A549 (cell line): ENCODE measurements around the gene FREM1. TPM values are rescaled to one million over a fixed set of nuclear protein-coding genes. Genes with fewer than 3 reads are reported as not detected.

Experiments
- ATAC-seq, 2 experiments: fragments of 200-7000 bp in 1 of 2; fragments of >200 bp in 1 of 2; cut with Nextera tagmentation in 1 of 2; cut with Tn5 transposase in 1 of 2; 3 replicates each; pipeline versions ENCODE4 v1.8.0 to v1.9.1; 2018 to 2020; ENCODE audit warnings: mild to moderate bottlenecking in 1 of 2, moderate library complexity in 1 of 2
- CTCF ChIA-PET: fragments of 300-600 bp; sonication (Branson Sonifier 250); formaldehyde crosslinking; extraction: SDS; loops from one replicate; lab custom pipeline; 2021; ENCODE audit warnings: antibody characterized with exemption, inconsistent platforms; lab: Yijun Ruan, JAX
- POLR2A ChIA-PET: fragments of 350-600 bp; formaldehyde crosslinking; extraction: SDS; loops from one replicate; lab custom pipeline; 2021; ENCODE audit warnings: antibody characterized with exemption, inconsistent platforms; lab: Yijun Ruan, JAX
- DNase-seq, 2 experiments: peaks; one replicate each; pipeline versions ENCODE4 v3.0.0 to v3.0.0-alpha.2; 2011 to 2016; ENCODE audit warnings: low read depth in 1 of 2, low spot score in 1 of 2
- FAIRE-seq: peaks from 2 replicates; lab custom pipeline; 2011; peaks lifted over from hg19 to GRCh38; lab: Jason Lieb, UNC
- H3K27ac ChIP-seq, 2 experiments: fragments of >200 bp; sonication (Bioruptor Twin); formaldehyde crosslinking; 3 replicates each; pipeline ENCODE4 v1.5.1; 2016 to 2017
- H3K4me1 ChIP-seq: fragments of >200 bp; sonication (Bioruptor Twin); formaldehyde crosslinking; 3 replicates; pipeline ENCODE4 v1.6.1; 2016
- H3K4me2 ChIP-seq: fragments of >200 bp; sonication (Bioruptor Twin); formaldehyde crosslinking; 3 replicates; pipeline ENCODE4 v1.6.1; 2016
- H3K4me3 ChIP-seq: fragments of >200 bp; sonication (Bioruptor Twin); formaldehyde crosslinking; 3 replicates; pipeline ENCODE4 v1.5.1; 2016
- H3K9me3 ChIP-seq: fragments of >200 bp; sonication (Bioruptor Twin); formaldehyde crosslinking; 3 replicates; pipeline ENCODE4 v1.6.1; 2016
- BHLHE40 ChIP-seq: IDR thresholded peaks from 2 replicates; pipeline ENCODE4 v1.6.1; 2012; ENCODE audit warnings: low read depth, low read length, inconsistent platforms
- CEBPB ChIP-seq, 2 experiments: fragments of >200 bp in 1 of 2; sonication (Bioruptor Twin) in 1 of 2; formaldehyde crosslinking in 1 of 2; IDR thresholded peaks; 2 replicates each; pipeline ENCODE4 v1.6.1; 2012 to 2016
- CHD4 ChIP-seq: fragments of 200-600 bp; sonication (generic); IDR thresholded peaks from 2 replicates; pipeline ENCODE4 v1.6.1; 2016; ENCODE audit warnings: antibody characterized with exemption, mild to moderate bottlenecking, borderline replicate concordance
- FOSB ChIP-seq: fragments of 250-450 bp; sonication (Bioruptor Pico); IDR thresholded peaks from 2 replicates; pipeline ENCODE4 v1.5.0; 2020; ENCODE audit warnings: mild to moderate bottlenecking, moderate library complexity
- GATA3 ChIP-seq: IDR thresholded peaks from 2 replicates; pipeline ENCODE4 v1.6.1; 2012; ENCODE audit warnings: borderline replicate concordance
- HDAC2 ChIP-seq: fragments of 200-600 bp; sonication (generic); IDR thresholded peaks from 2 replicates; pipeline ENCODE4 v1.6.1; 2016
- HEYL ChIP-seq: fragments of 250-450 bp; sonication (Bioruptor Pico); IDR thresholded peaks from 2 replicates; pipeline ENCODE4 v1.8.0; 2021; ENCODE audit warnings: mild to moderate bottlenecking, moderate library complexity
- HOXA7 ChIP-seq: fragments of 250-450 bp; sonication (Bioruptor Pico); IDR thresholded peaks from 2 replicates; pipeline ENCODE4 v1.5.0; 2020; ENCODE audit warnings: mild to moderate bottlenecking, moderate library complexity
- HOXB13 ChIP-seq: fragments of 250-450 bp; sonication (Bioruptor Pico); IDR thresholded peaks from 2 replicates; pipeline ENCODE4 v1.5.0; 2020; ENCODE audit warnings: low read depth, mild to moderate bottlenecking, moderate library complexity
- MAFK ChIP-seq: fragments of 450-650 bp; IDR thresholded peaks from 2 replicates; pipeline ENCODE4 v1.6.1; 2014; ENCODE audit not compliant: partially characterized antibody
- MYC ChIP-seq: IDR thresholded peaks from 2 replicates; pipeline ENCODE4 v1.6.1; 2012; ENCODE audit warnings: mild to moderate bottlenecking, inconsistent platforms, low read length, improper control_type of control experiment, borderline replicate concordance
- NFE2L2 ChIP-seq: fragments of 150-350 bp; conservative IDR thresholded peaks from 2 replicates; pipeline ENCODE4 v1.6.1; 2014; ENCODE audit warnings: low read length
- PHF8 ChIP-seq: fragments of 200-600 bp; sonication (generic); IDR thresholded peaks from 2 replicates; pipeline ENCODE4 v1.6.1; 2016; ENCODE audit warnings: low read depth, mild to moderate bottlenecking, antibody characterized with exemption, moderate library complexity, borderline replicate concordance
- POLR2AphosphoS2 ChIP-seq: conservative IDR thresholded peaks from 2 replicates; pipeline ENCODE4 v1.6.1; 2012; ENCODE audit warnings: low read length, improper control_type of control experiment, inconsistent platforms
- RARB ChIP-seq: fragments of 250-450 bp; sonication (Bioruptor Pico); IDR thresholded peaks from 2 replicates; pipeline ENCODE4 v1.8.0; 2021; ENCODE audit warnings: mild to moderate bottlenecking, moderate library complexity
- RCOR1 ChIP-seq: fragments of 150-350 bp; IDR thresholded peaks from 2 replicates; pipeline ENCODE4 v1.6.1; 2014; ENCODE audit warnings: antibody characterized with exemption, low read length, low read depth
- RNF2 ChIP-seq: fragments of 200-600 bp; sonication (generic); IDR thresholded peaks from 2 replicates; pipeline ENCODE4 v1.6.1; 2016; ENCODE audit warnings: low read depth, mild to moderate bottlenecking, antibody characterized with exemption, moderate library complexity, borderline replicate concordance
- ZFP36 ChIP-seq: fragments of 450-650 bp; IDR thresholded peaks from 2 replicates; pipeline ENCODE4 v1.6.1; 2014; ENCODE audit warnings: borderline replicate concordance; ENCODE audit not compliant: partially characterized antibody
- WGBS: methylation state at CpG from one replicate; pipeline ENCODE4 v1.1.6; 2017; ENCODE audit errors: missing lambda C conversion rate; 5-methylcytosine and 5-hydroxymethylcytosine counted together
- polyA minus RNA-seq: library from RNA; depleted of rRNA, polyadenylated mRNA; stranded (reverse); fragments of >200 nt; gene quantifications from 2 replicates; pipeline ENCODE4 v1.2.3, GENCODE V29; 2011; rRNA and poly(A)+ RNA removed
- polyA plus RNA-seq, 4 experiments: library from polyadenylated mRNA; depleted of rRNA in 3 of 4; stranded (reverse); fragments of >200 nt; fragmentation: RNase III in 1 of 4; extraction: RNeasy Plus Mini Kit Qiagen cat#74134 plus additional on column Dnase treatment in 1 of 4; gene quantifications; 2 replicates in 3 of 4; 3 replicates in 1 of 4; pipeline ENCODE4 v1.2.3, GENCODE V29; 2011 to 2017
- TF ChIP-seq, protein P1 (sequence below): fragments of 250-450 bp; sonication (Bioruptor Pico); IDR thresholded peaks from 2 replicates; pipeline ENCODE4 v1.5.0; 2021; ENCODE audit warnings: mild to moderate bottlenecking, moderate library complexity, borderline replicate concordance
- TF ChIP-seq, protein P2 (sequence below): fragments of 200-600 bp; sonication (generic); IDR thresholded peaks from 2 replicates; pipeline ENCODE4 v1.6.1; 2016; ENCODE audit warnings: antibody characterized with exemption, mild to moderate bottlenecking, moderate library complexity

FREM1 gene, protein sequence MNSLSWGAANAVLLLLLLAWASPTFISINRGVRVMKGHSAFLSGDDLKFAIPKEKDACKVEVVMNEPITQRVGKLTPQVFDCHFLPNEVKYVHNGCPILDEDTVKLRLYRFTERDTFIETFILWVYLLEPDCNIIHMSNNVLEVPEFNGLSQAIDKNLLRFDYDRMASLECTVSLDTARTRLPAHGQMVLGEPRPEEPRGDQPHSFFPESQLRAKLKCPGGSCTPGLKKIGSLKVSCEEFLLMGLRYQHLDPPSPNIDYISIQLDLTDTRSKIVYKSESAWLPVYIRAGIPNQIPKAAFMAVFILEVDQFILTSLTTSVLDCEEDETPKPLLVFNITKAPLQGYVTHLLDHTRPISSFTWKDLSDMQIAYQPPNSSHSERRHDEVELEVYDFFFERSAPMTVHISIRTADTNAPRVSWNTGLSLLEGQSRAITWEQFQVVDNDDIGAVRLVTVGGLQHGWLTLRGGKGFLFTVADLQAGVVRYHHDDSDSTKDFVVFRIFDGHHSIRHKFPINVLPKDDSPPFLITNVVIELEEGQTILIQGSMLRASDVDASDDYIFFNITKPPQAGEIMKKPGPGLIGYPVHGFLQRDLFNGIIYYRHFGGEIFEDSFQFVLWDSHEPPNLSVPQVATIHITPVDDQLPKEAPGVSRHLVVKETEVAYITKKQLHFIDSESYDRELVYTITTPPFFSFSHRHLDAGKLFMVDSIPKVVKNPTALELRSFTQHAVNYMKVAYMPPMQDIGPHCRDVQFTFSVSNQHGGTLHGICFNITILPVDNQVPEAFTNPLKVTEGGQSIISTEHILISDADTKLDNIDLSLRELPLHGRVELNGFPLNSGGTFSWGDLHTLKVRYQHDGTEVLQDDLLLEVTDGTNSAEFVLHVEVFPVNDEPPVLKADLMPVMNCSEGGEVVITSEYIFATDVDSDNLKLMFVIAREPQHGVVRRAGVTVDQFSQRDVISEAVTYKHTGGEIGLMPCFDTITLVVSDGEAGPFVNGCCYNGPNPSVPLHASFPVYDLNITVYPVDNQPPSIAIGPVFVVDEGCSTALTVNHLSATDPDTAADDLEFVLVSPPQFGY (N-terminal part only)
- not detected in 2 replicates for polyA plus RNA-seq (2011; rRNA removed)
- polyA plus RNA-seq (2012; cell fraction: cytosol; rRNA removed) = not detected in 2 replicates
- polyA plus RNA-seq (2012; cell fraction: nucleus; rRNA removed) = not detected in 2 replicates
- polyA plus RNA-seq (2017; fragmentation: RNase III; extraction: RNeasy Plus Mini Kit Qiagen cat#74134 plus additional on column Dnase treatment) = not detected in 3 replicates
- polyA minus RNA-seq = 0.04 TPM in 1 of 2 replicates, not detected in the other

DNA sequence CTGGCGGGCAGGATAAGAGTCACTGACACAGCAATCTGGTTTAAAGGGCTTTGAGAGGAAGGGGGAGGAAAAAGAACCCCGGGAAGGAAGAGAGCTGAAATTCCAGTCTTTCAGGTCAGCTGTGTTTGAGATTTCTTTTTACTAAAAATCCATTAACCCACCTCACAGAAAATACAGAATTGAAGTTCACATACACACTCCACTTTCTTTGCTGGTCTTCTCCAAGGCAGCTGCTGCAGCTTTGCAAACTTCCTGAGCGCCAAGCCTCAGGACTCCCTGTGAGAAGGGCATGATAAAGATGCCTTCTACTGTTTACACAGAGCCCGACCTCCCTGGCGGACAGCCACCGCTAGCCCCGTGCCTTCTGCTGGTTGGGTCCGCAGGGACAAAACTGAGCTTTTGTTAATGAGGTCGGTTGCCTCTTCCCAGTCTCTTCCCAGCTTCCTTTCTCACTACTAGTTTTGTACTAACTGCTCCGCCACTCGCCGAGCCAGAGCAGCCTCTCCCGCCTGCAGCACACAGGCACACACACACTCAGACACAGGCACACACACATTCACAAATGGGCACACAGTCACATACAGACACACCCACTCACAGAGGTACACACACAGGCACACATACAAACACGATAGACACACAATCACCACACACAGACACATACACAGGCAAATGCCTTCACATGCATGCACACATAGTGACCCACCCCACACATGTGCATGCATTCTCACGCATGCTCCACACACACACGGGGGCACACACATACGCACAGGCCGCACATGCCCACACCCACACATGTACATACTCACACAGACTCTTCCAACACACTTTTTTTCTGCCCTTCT is at the start of gene FREM1:
Gene FREM1 (minus strand): TSS at position 468 of the 845 bp plus-strand sequence. CDS start 41,451 bp downstream, outside the sequence.
- CTCF ChIA-PET = interaction anchor here (0.6 kb wide), 1 partner anchor 134 kb away, joined by 3 read pairs; no protein-coding TSS in a partner anchor
- POLR2A ChIA-PET = no interaction called here
- TF ChIP-seq HEYL (CRISPR knock-in tag) (no peak), CEBPB (IDR thresholded peaks at IDR 0.05) (no peak), ZFP36 (no peak), FOSB (CRISPR knock-in tag) (no peak), GATA3 (no peak), HDAC2 (no peak), MYC (no peak), BHLHE40 (no peak), PHF8 (no peak), POLR2AphosphoS2 (no peak), RARB (CRISPR knock-in tag) (no peak), CHD4 (no peak), RCOR1 (no peak), HOXA7 (CRISPR knock-in tag) (no peak), MAFK (no peak), HOXB13 (no peak), NFE2L2 (no peak), RNF2 (no peak)
- TF ChIP-seq, protein P1, sequence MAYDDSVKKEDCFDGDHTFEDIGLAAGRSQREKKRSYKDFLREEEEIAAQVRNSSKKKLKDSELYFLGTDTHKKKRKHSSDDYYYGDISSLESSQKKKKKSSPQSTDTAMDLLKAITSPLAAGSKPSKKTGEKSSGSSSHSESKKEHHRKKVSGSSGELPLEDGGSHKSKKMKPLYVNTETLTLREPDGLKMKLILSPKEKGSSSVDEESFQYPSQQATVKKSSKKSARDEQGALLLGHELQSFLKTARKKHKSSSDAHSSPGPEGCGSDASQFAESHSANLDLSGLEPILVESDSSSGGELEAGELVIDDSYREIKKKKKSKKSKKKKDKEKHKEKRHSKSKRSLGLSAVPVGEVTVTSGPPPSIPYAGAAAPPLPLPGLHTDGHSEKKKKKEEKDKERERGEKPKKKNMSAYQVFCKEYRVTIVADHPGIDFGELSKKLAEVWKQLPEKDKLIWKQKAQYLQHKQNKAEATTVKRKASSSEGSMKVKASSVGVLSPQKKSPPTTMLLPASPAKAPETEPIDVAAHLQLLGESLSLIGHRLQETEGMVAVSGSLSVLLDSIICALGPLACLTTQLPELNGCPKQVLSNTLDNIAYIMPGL = no peak
- TF ChIP-seq, protein P2, sequence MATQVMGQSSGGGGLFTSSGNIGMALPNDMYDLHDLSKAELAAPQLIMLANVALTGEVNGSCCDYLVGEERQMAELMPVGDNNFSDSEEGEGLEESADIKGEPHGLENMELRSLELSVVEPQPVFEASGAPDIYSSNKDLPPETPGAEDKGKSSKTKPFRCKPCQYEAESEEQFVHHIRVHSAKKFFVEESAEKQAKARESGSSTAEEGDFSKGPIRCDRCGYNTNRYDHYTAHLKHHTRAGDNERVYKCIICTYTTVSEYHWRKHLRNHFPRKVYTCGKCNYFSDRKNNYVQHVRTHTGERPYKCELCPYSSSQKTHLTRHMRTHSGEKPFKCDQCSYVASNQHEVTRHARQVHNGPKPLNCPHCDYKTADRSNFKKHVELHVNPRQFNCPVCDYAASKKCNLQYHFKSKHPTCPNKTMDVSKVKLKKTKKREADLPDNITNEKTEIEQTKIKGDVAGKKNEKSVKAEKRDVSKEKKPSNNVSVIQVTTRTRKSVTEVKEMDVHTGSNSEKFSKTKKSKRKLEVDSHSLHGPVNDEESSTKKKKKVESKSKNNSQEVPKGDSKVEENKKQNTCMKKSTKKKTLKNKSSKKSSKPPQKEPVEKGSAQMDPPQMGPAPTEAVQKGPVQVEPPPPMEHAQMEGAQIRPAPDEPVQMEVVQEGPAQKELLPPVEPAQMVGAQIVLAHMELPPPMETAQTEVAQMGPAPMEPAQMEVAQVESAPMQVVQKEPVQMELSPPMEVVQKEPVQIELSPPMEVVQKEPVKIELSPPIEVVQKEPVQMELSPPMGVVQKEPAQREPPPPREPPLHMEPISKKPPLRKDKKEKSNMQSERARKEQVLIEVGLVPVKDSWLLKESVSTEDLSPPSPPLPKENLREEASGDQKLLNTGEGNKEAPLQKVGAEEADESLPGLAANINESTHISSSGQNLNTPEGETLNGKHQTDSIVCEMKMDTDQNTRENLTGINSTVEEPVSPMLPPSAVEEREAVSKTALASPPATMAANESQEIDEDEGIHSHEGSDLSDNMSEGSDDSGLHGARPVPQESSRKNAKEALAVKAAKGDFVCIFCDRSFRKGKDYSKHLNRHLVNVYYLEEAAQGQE = no peak
- H3K4me3 ChIP-seq = no peak within 1 kb of the TSS
- ATAC-seq = no peak
- FAIRE-seq = no peak
- no peaks in the 10 kb centered on the region for H3K9me3 ChIP-seq
- DNase-seq = no peak
- no peaks in the 10 kb centered on the region for H3K4me1 ChIP-seq
- no peak within 1 kb of the TSS for H3K4me2 ChIP-seq
- WGBS = 45% methylated on average over 18 of the region's 18 CpGs
- H3K27ac ChIP-seq = no peak within 1 kb of the TSS
